ENCODE measurements around the gene ZFPL1. TPM values are rescaled to one million over a fixed set of nuclear protein-coding genes. Genes with fewer than 3 reads are reported as not detected.

The ZFPL1 gene
- total RNA-seq, 2 donors from 2014 or later = 35.7 to 46.6 TPM

GRCh38 chr11:65069217-65069616 is 14.8 kb upstream of the ZFPL1 start:
- Mint-ChIP-seq H3K4me3 (no peak overlapping the region), H3K9me3 (no peaks in the 10 kb centered on the region), H3K4me1 (peaks cover 1% of the 10 kb centered on the region), H3K27ac (no peak overlapping the region), H3K36me3 (ENCODE audit: low read depth) (no peaks in the 10 kb centered on the region), H3K27me3 (ENCODE audit: insufficient read depth) (no peaks in the 10 kb centered on the region)
- no peak for TF ChIP-seq CTCF (conservative IDR thresholded peaks at IDR 0.05)
- Histone ChIP-seq H3K4me3 (ENCODE audit: low read length) (no peak overlapping the region), H3K27me3 (ENCODE audit: control insufficient read depth, insufficient read depth, low read length, poor library complexity, severe bottlenecking) (no peaks in the 10 kb centered on the region), H3K4me1 (ENCODE audit: control insufficient read depth, insufficient read depth, low read length) (peaks cover 4% of the 10 kb centered on the region), H3K27ac (ENCODE audit: low read depth, low read length) (no peak overlapping the region), H3K9me3 (ENCODE audit: control insufficient read depth, low read length) (no peaks in the 10 kb centered on the region), H3K9ac (ENCODE audit: extremely low read depth, low read length, poor library complexity, severe bottlenecking) (no peak overlapping the region), H3K36me3 (ENCODE audit: control insufficient read depth, insufficient read depth, low read length) (no peaks in the 10 kb centered on the region)
- no peak for DNase-seq
- WGBS, 2 experiments (ENCODE audit: insufficient coverage in 1 of 2, insufficient read length in 1 of 2) = 85 to 91% methylated on average over 8 to 9 of the region's 9 CpGs

GRCh38 chr11:65071907-65072630 is 12.0 kb upstream of the ZFPL1 start:
- 77 to 81% methylated on average over 2 to 4 of the region's 4 CpGs for WGBS, 2 experiments (ENCODE audit: insufficient coverage in 1 of 2, insufficient read length in 1 of 2)
- Mint-ChIP-seq H3K27ac (no peak overlapping the region), H3K36me3 (ENCODE audit: low read depth) (peaks cover 13% of the 10 kb centered on the region), H3K4me1 (peaks cover 1% of the 10 kb centered on the region), H3K27me3 (ENCODE audit: insufficient read depth) (no peaks in the 10 kb centered on the region), H3K4me3 (no peak overlapping the region), H3K9me3 (no peaks in the 10 kb centered on the region)
- Histone ChIP-seq H3K27me3 (ENCODE audit: control insufficient read depth, insufficient read depth, low read length, poor library complexity, severe bottlenecking) (no peaks in the 10 kb centered on the region), H3K27ac (ENCODE audit: low read depth, low read length) (no peak overlapping the region), H3K4me1 (ENCODE audit: control insufficient read depth, insufficient read depth, low read length) (peaks cover 1% of the 10 kb centered on the region), H3K9me3 (ENCODE audit: control insufficient read depth, low read length) (no peaks in the 10 kb centered on the region), H3K36me3 (ENCODE audit: control insufficient read depth, insufficient read depth, low read length) (peaks cover 5% of the 10 kb centered on the region), H3K9ac (ENCODE audit: extremely low read depth, low read length, poor library complexity, severe bottlenecking) (no peak overlapping the region), H3K4me3 (ENCODE audit: low read length) (no peak overlapping the region)
- TF ChIP-seq CTCF (conservative IDR thresholded peaks at IDR 0.05) = no peak
- DNase-seq = no peak

GRCh38 chr11:65072631-65072966 is 11.4 kb upstream of the ZFPL1 start:
- no peaks in the 10 kb centered on the region for H3K9me3 ChIP-seq (ENCODE audit: control insufficient read depth, low read length)
- Mint-ChIP-seq H3K9me3 (no peaks in the 10 kb centered on the region), H3K4me1 (no peaks in the 10 kb centered on the region), H3K27ac (no peak overlapping the region), H3K36me3 (ENCODE audit: low read depth) (peaks cover 18% of the 10 kb centered on the region), H3K4me3 (no peak overlapping the region), H3K27me3 (ENCODE audit: insufficient read depth) (no peaks in the 10 kb centered on the region)
- H3K36me3 ChIP-seq (ENCODE audit: control insufficient read depth, insufficient read depth, low read length) = peaks cover 10% of the 10 kb centered on the region
- no peak overlapping the region for H3K4me3 ChIP-seq (ENCODE audit: low read length)
- no peak for DNase-seq
- no peaks in the 10 kb centered on the region for H3K27me3 ChIP-seq (ENCODE audit: control insufficient read depth, insufficient read depth, low read length, poor library complexity, severe bottlenecking)
- H3K27ac ChIP-seq (ENCODE audit: low read depth, low read length) = no peak overlapping the region
- H3K4me1 ChIP-seq (ENCODE audit: control insufficient read depth, insufficient read depth, low read length) = no peaks in the 10 kb centered on the region
- WGBS, 2 experiments (ENCODE audit: insufficient coverage in 1 of 2, insufficient read length in 1 of 2) = 71 to 80% methylated on average over 1 of the region's 1 CpG
- no peak overlapping the region for H3K9ac ChIP-seq (ENCODE audit: extremely low read depth, low read length, poor library complexity, severe bottlenecking)
- no peak for TF ChIP-seq CTCF (conservative IDR thresholded peaks at IDR 0.05)
